Measurements from ENCODE around the gene CNTNAP4.

CNTNAP4 gene

DNA sequence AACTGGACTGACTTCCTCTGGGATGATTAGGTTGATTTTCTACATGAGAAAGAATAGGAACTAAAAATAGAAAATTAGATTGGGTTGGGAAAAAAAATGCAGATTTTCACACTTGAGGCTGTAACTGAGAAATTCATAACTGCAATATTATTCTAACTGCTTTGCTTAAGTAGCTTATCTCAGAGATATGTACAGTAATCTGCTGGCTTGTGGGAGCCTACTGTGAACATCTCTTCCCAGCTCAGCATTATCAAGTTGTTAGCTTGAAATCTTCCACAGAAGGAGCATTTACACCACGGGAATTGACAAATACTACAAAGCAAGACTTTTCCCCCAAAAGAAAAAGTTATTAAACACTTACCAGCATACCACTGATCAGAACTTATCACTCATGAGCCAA, 58.9 kb downstream of the CNTNAP4 start:
- TF ChIP-seq, protein P1, sequence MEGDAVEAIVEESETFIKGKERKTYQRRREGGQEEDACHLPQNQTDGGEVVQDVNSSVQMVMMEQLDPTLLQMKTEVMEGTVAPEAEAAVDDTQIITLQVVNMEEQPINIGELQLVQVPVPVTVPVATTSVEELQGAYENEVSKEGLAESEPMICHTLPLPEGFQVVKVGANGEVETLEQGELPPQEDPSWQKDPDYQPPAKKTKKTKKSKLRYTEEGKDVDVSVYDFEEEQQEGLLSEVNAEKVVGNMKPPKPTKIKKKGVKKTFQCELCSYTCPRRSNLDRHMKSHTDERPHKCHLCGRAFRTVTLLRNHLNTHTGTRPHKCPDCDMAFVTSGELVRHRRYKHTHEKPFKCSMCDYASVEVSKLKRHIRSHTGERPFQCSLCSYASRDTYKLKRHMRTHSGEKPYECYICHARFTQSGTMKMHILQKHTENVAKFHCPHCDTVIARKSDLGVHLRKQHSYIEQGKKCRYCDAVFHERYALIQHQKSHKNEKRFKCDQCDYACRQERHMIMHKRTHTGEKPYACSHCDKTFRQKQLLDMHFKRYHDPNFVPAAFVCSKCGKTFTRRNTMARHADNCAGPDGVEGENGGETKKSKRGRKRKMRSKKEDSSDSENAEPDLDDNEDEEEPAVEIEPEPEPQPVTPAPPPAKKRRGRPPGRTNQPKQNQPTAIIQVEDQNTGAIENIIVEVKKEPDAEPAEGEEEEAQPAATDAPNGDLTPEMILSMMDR (IDR thresholded peaks at IDR 0.05; ENCODE audit: unreplicated experiment in 3 of 3) = no peak
- H3K36me3 Mint-ChIP-seq (ENCODE audit: low read depth) = peaks cover 3% of the 10 kb centered on the region
- H3K4me3 Mint-ChIP-seq = no peak overlapping the region
- H3K9me3 Mint-ChIP-seq = peaks cover 14% of the 10 kb centered on the region
- H3K27ac Mint-ChIP-seq = no peak overlapping the region
- no peaks in the 10 kb centered on the region for H3K27me3 Mint-ChIP-seq (ENCODE audit: low read depth)
- no peaks in the 10 kb centered on the region for H3K4me1 Mint-ChIP-seq

GRCh38 chr16:76338472-76338871, 61.3 kb downstream of the CNTNAP4 start:
- Mint-ChIP-seq H3K4me1 (peaks cover 4% of the 10 kb centered on the region), H3K27ac (no peak overlapping the region), H3K4me3 (no peak overlapping the region), H3K36me3 (ENCODE audit: low read depth) (peaks cover 3% of the 10 kb centered on the region), H3K9me3 (peaks cover 14% of the 10 kb centered on the region), H3K27me3 (ENCODE audit: low read depth) (no peaks in the 10 kb centered on the region)
- TF ChIP-seq, protein P1 (IDR thresholded peaks at IDR 0.05; ENCODE audit: unreplicated experiment in 3 of 3) = no peak

GRCh38 chr16:76343769-76344168, 66.6 kb downstream of the CNTNAP4 start:
- no peaks in the 10 kb centered on the region for H3K27me3 Mint-ChIP-seq (ENCODE audit: low read depth)
- H3K4me1 Mint-ChIP-seq = peaks cover 21% of the 10 kb centered on the region
- H3K27ac Mint-ChIP-seq = no peak overlapping the region
- H3K9me3 Mint-ChIP-seq = no peaks in the 10 kb centered on the region
- no peaks in the 10 kb centered on the region for H3K36me3 Mint-ChIP-seq (ENCODE audit: low read depth)
- no peak overlapping the region for H3K4me3 Mint-ChIP-seq
- TF ChIP-seq, protein P1 (IDR thresholded peaks at IDR 0.05; ENCODE audit: unreplicated experiment in 3 of 3) = no peak

GRCh38 chr16:76345163-76345661, 68.0 kb downstream of the CNTNAP4 start:
- Mint-ChIP-seq H3K9me3 (no peaks in the 10 kb centered on the region), H3K4me3 (no peak overlapping the region), H3K4me1 (peaks cover 21% of the 10 kb centered on the region), H3K36me3 (ENCODE audit: low read depth) (no peaks in the 10 kb centered on the region), H3K27ac (peak overlapping the region in 2 of 3 experiments; percentile 8 to 18), H3K27me3 (ENCODE audit: low read depth) (no peaks in the 10 kb centered on the region)
- TF ChIP-seq, protein P1 (IDR thresholded peaks at IDR 0.05; ENCODE audit: unreplicated experiment in 3 of 3) = no peak

DNA sequence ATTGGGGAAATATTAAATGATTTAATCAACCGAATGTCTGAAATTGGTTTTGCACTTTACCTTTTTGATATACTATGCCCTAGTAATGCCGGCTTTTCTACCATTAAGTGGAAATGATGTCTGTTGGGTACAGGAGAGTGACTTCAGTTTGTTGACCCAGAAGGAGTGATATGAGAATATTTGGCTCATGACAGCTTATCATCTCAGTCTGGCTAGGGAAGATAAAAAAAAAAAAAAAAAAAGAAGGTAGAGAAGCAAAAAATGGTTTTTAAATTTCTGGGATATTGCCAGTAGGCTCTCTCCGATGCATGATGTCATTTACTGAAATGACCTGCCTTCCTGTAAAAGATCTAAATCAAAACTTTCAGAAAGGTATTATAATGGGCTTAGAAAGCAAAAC, 69.0 kb downstream of the CNTNAP4 start:
- H3K4me3 Mint-ChIP-seq = no peak overlapping the region
- H3K36me3 Mint-ChIP-seq (ENCODE audit: low read depth) = no peaks in the 10 kb centered on the region
- H3K27me3 Mint-ChIP-seq (ENCODE audit: low read depth) = no peaks in the 10 kb centered on the region
- H3K27ac Mint-ChIP-seq = no peak overlapping the region
- peaks cover 21% of the 10 kb centered on the region for H3K4me1 Mint-ChIP-seq
- H3K9me3 Mint-ChIP-seq = no peaks in the 10 kb centered on the region
- TF ChIP-seq, protein P1 (IDR thresholded peaks at IDR 0.05; ENCODE audit: unreplicated experiment in 3 of 3) = no peak

DNA sequence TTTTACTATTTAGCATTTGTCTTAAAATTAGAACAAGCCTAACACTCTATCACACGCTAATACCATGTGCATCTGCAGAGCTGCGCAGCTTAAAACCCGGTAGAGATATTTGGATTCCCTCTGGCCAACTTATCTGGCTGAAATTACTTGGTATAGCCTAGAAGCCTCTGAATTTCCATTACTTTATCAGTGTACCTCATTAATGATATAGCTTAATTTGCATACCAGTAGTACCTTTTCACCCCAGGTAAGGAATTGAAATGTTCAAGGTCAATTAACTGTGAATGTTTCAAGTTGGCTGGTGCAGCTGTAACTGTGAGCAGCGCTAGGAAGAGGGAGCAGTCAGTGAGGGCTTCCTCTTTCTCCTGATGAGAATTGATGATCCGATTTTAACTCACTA, 74.2 kb downstream of the CNTNAP4 start:
- no peak overlapping the region for H3K27ac Mint-ChIP-seq
- H3K36me3 Mint-ChIP-seq (ENCODE audit: low read depth) = no peaks in the 10 kb centered on the region

More for the DNA sequence above, 74.2 kb downstream of the CNTNAP4 start:
- TF ChIP-seq, protein P1 (IDR thresholded peaks at IDR 0.05; ENCODE audit: unreplicated experiment in 3 of 3) = no peak
- Mint-ChIP-seq H3K4me3 (no peak overlapping the region), H3K9me3 (no peaks in the 10 kb centered on the region), H3K4me1 (no peaks in the 10 kb centered on the region), H3K27me3 (ENCODE audit: low read depth) (no peaks in the 10 kb centered on the region)

Data from nephron (organoid).